Lower lobe of right lung (tissue), 2 donors: ENCODE measurements around the gene CALM1. TPM values are rescaled to one million over a fixed set of nuclear protein-coding genes. Genes with fewer than 3 reads are reported as not detected.

Experiments used
- ATAC-seq, 2 donors: fragments of 200-7000 bp; cut with Tn5 transposase; one replicate each; pipeline ENCODE4 v1.9.1; 2020 to 2022; ENCODE audit warnings: mild to moderate bottlenecking in 2 of 2, moderate library complexity in 2 of 2
- DNase-seq: peaks from one replicate; pipeline ENCODE4 v3.0.0-alpha.2; 2020
- H3K27ac ChIP-seq: fragments of 200-600 bp; one replicate; pipeline ENCODE4 v1.8.0; 2022
- H3K27me3 ChIP-seq: fragments of 200-600 bp; one replicate; pipeline ENCODE4 v1.8.0; 2022; ENCODE audit warnings: low read depth
- H3K36me3 ChIP-seq: fragments of 200-600 bp; one replicate; pipeline ENCODE4 v1.8.0; 2022; ENCODE audit warnings: mild to moderate bottlenecking
- H3K4me1 ChIP-seq: fragments of 200-600 bp; one replicate; pipeline ENCODE4 v1.8.0; 2022
- H3K4me3 ChIP-seq: fragments of 200-600 bp; one replicate; pipeline ENCODE4 v1.8.0; 2022; ENCODE audit warnings: mild to moderate bottlenecking
- H3K9me3 ChIP-seq: fragments of 200-600 bp; one replicate; pipeline ENCODE4 v1.8.0; 2022
- intact Hi-C: fragments of 100-400 bp; cut with DNase I; formaldehyde crosslinking; loops from one replicate; pipeline ENCODE4 v1.11.0; 2022
- total RNA-seq: library from RNA; stranded (reverse); fragmentation: NEBNext Ultra II Directional; extraction: Animal tissue kit (Norgen Biotek cat#: 25700); gene quantifications from one replicate; pipeline ENCODE4 v1.2.1, GENCODE V29; 2021
- TF ChIP-seq, protein P1 (sequence below): fragments of 200-600 bp; IDR thresholded peaks from one replicate; pipeline ENCODE4 v1.8.0; 2022; ENCODE audit warnings: antibody characterized with exemption, mild to moderate bottlenecking
- donor health status: DM: no; HTN: yes; CAD: no; lungs with severe emphysema.

The CALM1 gene
- total RNA-seq, 1 donor from 2014 or later, result 518 TPM

DNA sequence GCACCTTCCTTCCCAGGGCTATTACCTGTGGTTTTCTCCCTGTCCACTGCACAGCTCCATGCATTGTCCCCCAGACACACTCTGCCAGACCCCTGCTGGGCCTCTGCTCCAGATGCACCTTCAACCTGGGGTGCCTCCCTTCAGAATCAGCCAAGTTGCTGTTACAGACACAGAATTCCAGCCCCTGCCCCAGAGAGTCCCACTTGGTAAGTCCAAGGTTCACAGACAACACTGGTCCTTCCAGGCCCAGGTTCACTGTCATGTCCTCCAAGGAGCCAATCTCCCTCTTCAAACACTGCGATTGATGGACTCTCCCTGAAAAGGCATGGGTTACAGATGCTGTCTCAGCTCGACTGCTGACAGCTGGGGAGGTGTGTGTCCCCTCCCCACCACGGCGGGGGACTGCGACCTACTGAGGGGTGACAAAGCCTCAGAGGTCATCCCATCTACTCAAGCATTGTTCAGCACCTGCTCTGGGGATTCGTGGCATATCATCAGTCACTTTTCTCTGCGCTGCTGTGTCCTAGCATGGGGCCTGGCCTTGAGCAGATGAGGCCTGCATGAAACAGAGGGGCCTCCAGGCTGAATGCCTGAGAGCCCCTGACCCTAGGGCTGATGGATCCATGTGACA is 24.3 kb downstream of the CALM1 start:
- no peak for DNase-seq

DNA sequence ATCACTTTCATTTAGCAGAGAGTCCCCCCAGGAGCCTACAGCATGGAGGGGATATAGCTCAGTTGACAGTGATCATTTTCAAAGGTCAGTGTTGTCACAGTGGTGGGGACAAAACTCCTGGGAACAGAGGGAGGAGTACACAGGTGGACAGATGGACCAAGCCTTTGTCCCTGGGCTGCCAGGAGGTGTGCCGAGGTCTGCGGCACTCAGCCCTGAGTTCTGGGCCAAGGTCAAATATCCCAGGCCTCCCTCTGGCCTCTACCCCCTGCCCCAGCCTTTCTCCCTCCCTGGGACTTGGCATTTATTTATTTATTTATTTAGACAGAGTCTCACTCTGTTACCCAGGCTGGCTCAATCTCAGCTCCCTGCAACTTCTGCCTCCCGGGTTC is 24.8 kb downstream of the CALM1 start:
- no peak for DNase-seq
- no peak for ATAC-seq
- no peaks in the 10 kb centered on the region for H3K27me3 ChIP-seq
- peaks cover 14% of the 10 kb centered on the region for H3K4me1 ChIP-seq
- H3K36me3 ChIP-seq, result no peaks in the 10 kb centered on the region
- H3K4me3 ChIP-seq, result no peak overlapping the region
- intact Hi-C loops, result no loop called here
- no peak overlapping the region for H3K27ac ChIP-seq
- TF ChIP-seq, protein P1, sequence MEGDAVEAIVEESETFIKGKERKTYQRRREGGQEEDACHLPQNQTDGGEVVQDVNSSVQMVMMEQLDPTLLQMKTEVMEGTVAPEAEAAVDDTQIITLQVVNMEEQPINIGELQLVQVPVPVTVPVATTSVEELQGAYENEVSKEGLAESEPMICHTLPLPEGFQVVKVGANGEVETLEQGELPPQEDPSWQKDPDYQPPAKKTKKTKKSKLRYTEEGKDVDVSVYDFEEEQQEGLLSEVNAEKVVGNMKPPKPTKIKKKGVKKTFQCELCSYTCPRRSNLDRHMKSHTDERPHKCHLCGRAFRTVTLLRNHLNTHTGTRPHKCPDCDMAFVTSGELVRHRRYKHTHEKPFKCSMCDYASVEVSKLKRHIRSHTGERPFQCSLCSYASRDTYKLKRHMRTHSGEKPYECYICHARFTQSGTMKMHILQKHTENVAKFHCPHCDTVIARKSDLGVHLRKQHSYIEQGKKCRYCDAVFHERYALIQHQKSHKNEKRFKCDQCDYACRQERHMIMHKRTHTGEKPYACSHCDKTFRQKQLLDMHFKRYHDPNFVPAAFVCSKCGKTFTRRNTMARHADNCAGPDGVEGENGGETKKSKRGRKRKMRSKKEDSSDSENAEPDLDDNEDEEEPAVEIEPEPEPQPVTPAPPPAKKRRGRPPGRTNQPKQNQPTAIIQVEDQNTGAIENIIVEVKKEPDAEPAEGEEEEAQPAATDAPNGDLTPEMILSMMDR, result no peak
- no peaks in the 10 kb centered on the region for H3K9me3 ChIP-seq

More for the DNA sequence above, 24.3 kb downstream of the CALM1 start:
- Histone ChIP-seq H3K27ac (no peak overlapping the region), H3K4me1 (peaks cover 14% of the 10 kb centered on the region), H3K4me3 (no peak overlapping the region), H3K27me3 (no peaks in the 10 kb centered on the region), H3K36me3 (no peaks in the 10 kb centered on the region), H3K9me3 (no peaks in the 10 kb centered on the region)
- intact Hi-C loops, result no loop called here
- no peak for ATAC-seq
- TF ChIP-seq, protein P1, result no peak

- TF ChIP-seq, protein P1, result no peak
- H3K4me1 ChIP-seq, result peaks cover 24% of the 10 kb centered on the region
- H3K27ac ChIP-seq, result no peak overlapping the region
- H3K4me3 ChIP-seq, result no peak overlapping the region
- H3K27me3 ChIP-seq, result no peaks in the 10 kb centered on the region
- intact Hi-C loops, result no loop called here
- ATAC-seq (no peak), DNase-seq (no peak)
- no peaks in the 10 kb centered on the region for H3K9me3 ChIP-seq
- no peaks in the 10 kb centered on the region for H3K36me3 ChIP-seq
Measured at GRCh38 chr14:90423166-90423565, 26.3 kb downstream of the CALM1 start.

GRCh38 chr14:90424075-90424474 is 27.2 kb downstream of the CALM1 start:
- Histone ChIP-seq H3K4me3 (no peak overlapping the region), H3K9me3 (no peaks in the 10 kb centered on the region), H3K4me1 (peaks cover 26% of the 10 kb centered on the region), H3K36me3 (no peaks in the 10 kb centered on the region), H3K27me3 (no peaks in the 10 kb centered on the region), H3K27ac (no peak overlapping the region)
- intact Hi-C loops, result no loop called here
- ATAC-seq (no peak), DNase-seq (no peak)
- TF ChIP-seq, protein P1, result no peak

DNA sequence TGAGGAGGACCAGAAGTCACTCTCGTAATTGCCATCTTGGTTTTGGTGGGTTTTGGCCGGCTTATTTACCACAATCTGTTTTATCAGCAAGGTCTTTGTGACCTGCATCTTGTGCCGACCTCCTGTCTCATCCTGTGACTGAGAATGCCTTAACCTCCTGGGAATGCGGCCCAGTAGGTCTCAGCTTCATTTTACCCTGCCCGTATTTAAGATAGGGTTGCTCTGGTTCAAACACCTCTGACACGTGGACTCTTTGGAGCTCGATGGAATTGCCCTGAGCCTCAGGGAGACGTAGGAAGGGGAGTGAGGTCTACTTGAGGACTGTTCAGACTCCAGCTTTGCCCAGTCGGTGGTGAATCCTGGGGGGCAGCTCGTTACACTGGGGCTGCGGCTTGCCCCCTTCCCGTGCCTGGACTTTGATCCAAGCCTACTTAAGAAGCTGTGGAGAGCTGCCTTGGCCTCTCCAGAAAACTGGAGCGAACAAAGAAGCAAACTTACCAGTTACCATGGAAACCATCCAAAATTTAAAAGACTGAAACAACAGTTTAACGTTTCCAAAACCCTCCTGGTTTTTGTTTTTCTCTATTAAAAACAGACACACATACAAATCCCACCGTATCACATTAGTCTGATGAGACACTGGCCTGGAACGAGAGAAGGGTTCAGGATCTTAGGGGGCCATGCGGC is 28.0 kb downstream of the CALM1 start:
- Histone ChIP-seq H3K36me3 (no peaks in the 10 kb centered on the region), H3K27me3 (no peaks in the 10 kb centered on the region), H3K4me3 (no peak overlapping the region), H3K4me1 (peaks cover 22% of the 10 kb centered on the region), H3K9me3 (no peaks in the 10 kb centered on the region), H3K27ac (no peak overlapping the region)
- DNase-seq (no peak), ATAC-seq (no peak)
- TF ChIP-seq, protein P1, result no peak
- intact Hi-C loops, result no loop called here
